Fibroblast of skin of right quadriceps (primary cell): ENCODE results near the gene GRB10.

Experiments used
- DNase-seq: peaks from one replicate; pipeline ENCODE4 v3.0.0-alpha.2; 2013

GRB10 gene

GRCh38 chr7:50651271-50651989 lies 131.3 kb downstream of the GRB10 start:
- DNase-seq: no peak

- DNase-seq: no peak
These were observed 132.5 kb downstream of the GRB10 start for GRCh38 chr7:50650057-50650664.

- no peak for DNase-seq
These were observed 133.3 kb downstream of the GRB10 start for GRCh38 chr7:50649259-50649885.

GRCh38 chr7:50648570-50649169 lies 134.0 kb downstream of the GRB10 start:
- DNase-seq: no peak

- no peak for DNase-seq
These were observed 134.6 kb downstream of the GRB10 start for GRCh38 chr7:50648076-50648475.

- no peak for DNase-seq
These were observed 135.3 kb downstream of the GRB10 start for GRCh38 chr7:50647286-50647980.

- DNase-seq: no peak
These were observed 136.6 kb downstream of the GRB10 start for GRCh38 chr7:50646069-50646468.

GRCh38 chr7:50645186-50645585 lies 137.5 kb downstream of the GRB10 start:
- DNase-seq: no peak

GRCh38 chr7:50644586-50644985 lies 138.1 kb downstream of the GRB10 start:
- no peak for DNase-seq

- no peak for DNase-seq
These were observed 138.6 kb downstream of the GRB10 start for GRCh38 chr7:50644114-50644513.

GRCh38 chr7:50641442-50642405 lies 141.0 kb downstream of the GRB10 start:
- DNase-seq: no peak

- DNase-seq: no peak
These were observed 141.9 kb downstream of the GRB10 start for GRCh38 chr7:50640779-50641178.

- DNase-seq: peak; percentile 8
These were observed 142.4 kb downstream of the GRB10 start for GRCh38 chr7:50640256-50640655.

GRCh38 chr7:50637725-50638643 lies 144.7 kb downstream of the GRB10 start:
- peak; percentile 10 for DNase-seq

GRCh38 chr7:50634378-50634777 lies 148.3 kb downstream of the GRB10 start:
- no peak for DNase-seq

- no peak for DNase-seq
These were observed 149.3 kb downstream of the GRB10 start for GRCh38 chr7:50633414-50633710.

GRCh38 chr7:50632561-50633413 lies 149.9 kb downstream of the GRB10 start:
- DNase-seq: peak; percentile 28

- no peak for DNase-seq
These were observed 151.1 kb downstream of the GRB10 start for GRCh38 chr7:50631639-50632038.

- DNase-seq: no peak
These were observed 151.6 kb downstream of the GRB10 start for GRCh38 chr7:50631100-50631499.
